HCT116 (cell line): ENCODE data around the gene FAM171A1. TPM values are rescaled to one million over a fixed set of nuclear protein-coding genes. Genes with fewer than 3 reads are reported as not detected.

ENCODE experiments used
- ATAC-seq: fragments of 200-7000 bp; cut with Tn5 transposase; 2 replicates; pipeline ENCODE4 v1.9.1; 2020; ENCODE audit warnings: mild to moderate bottlenecking, moderate library complexity
- BruUV-seq: library from RNA; stranded (reverse); fragments of 400-500 nt; replicated peaks from 2 replicates; lab custom pipeline; 2021; lab: Mats Ljungman, UMichigan
- CTCF ChIA-PET: fragments of 300-600 bp; sonication (Branson Sonifier 250); formaldehyde crosslinking; loops from one replicate; lab custom pipeline; 2021; ENCODE audit warnings: antibody characterized with exemption; lab: Charles Lee
- POLR2A ChIA-PET: fragments of 300-600, 350-600 bp; sonication (Branson Sonifier 250); formaldehyde crosslinking; loops from one replicate; lab custom pipeline; 2021; ENCODE audit warnings: antibody characterized with exemption; lab: Charles Lee
- RAD21 ChIA-PET, 2 experiments: fragments of 300-600 bp; sonication (Branson Sonifier 250); formaldehyde crosslinking; loops; one replicate each; lab custom pipeline; 2023; ENCODE audit warnings: low total read pairs in 2 of 2; ENCODE audit not compliant: uncharacterized antibody in 2 of 2, unreplicated experiment in 2 of 2, low non-redundant PET in 1 of 2; lab: Charles Lee
- DNase-seq: peaks from one replicate; pipeline ENCODE4 v3.0.0-alpha.2; 2010; ENCODE audit warnings: low read depth, low spot score
- H2AFZ ChIP-seq: fragments of 200-600 bp; shearing (Covaris generic), sonication (generic); 2 replicates; pipeline ENCODE4 v1.6.1; 2017; ENCODE audit warnings: low read depth, mixed run types, mixed read lengths, antibody characterized with exemption, low read length; ENCODE audit not compliant: poor library complexity, severe bottlenecking
- H3K27ac ChIP-seq: 2 replicates; pipeline ENCODE4 v1.5.1; 2012; ENCODE audit warnings: low read depth, low read length
- H3K27me3 ChIP-seq: fragments of 200-600 bp; sonication (generic); 2 replicates; pipeline ENCODE4 v1.6.1; 2016; ENCODE audit warnings: mixed run types, low read length, mixed read lengths; ENCODE audit not compliant: insufficient read depth
- H3K36me3 ChIP-seq, 2 experiments: fragments of 200-500 bp in 1 of 2; fragments of 200-600 bp in 1 of 2; sonication (Bioruptor generic) in 1 of 2; sonication (generic) in 1 of 2; 2 replicates each; pipeline versions ENCODE4 v1.5.1 to v1.6.1; 2014 to 2016; ENCODE audit warnings: low read length in 2 of 2, inconsistent platforms in 1 of 2, mixed read lengths in 1 of 2, mixed run types in 1 of 2; ENCODE audit not compliant: insufficient read depth in 2 of 2, control insufficient read depth in 1 of 2
- H3K4me1 ChIP-seq, 2 experiments: fragments of 200-600 bp in 1 of 2; sonication (generic) in 1 of 2; 2 replicates each; pipeline versions ENCODE4 v1.5.1 to v1.6.1; 2012 to 2017; ENCODE audit warnings: low read length in 2 of 2, inconsistent platforms in 1 of 2, mild to moderate bottlenecking in 1 of 2, mixed read lengths in 1 of 2, mixed run types in 1 of 2, moderate library complexity in 1 of 2; ENCODE audit not compliant: insufficient read depth in 2 of 2, control insufficient read depth in 1 of 2
- H3K4me2 ChIP-seq: fragments of 200-600 bp; sonication (generic); 2 replicates; pipeline ENCODE4 v1.6.1; 2017; ENCODE audit warnings: mixed run types, low read length, mixed read lengths
- H3K4me3 ChIP-seq, 2 experiments: fragments of 200-600 bp in 1 of 2; sonication (generic) in 1 of 2; replicated peaks in 1 of 2; 2 replicates each; pipeline ENCODE4 v1.5.1; 2011 to 2016; ENCODE audit warnings: low read length in 2 of 2, control low read depth in 1 of 2, low read depth in 1 of 2, mild to moderate bottlenecking in 1 of 2, mixed read lengths in 1 of 2, mixed run types in 1 of 2
- H3K79me2 ChIP-seq: fragments of 200-600 bp; sonication (generic); 2 replicates; pipeline ENCODE4 v1.6.1; 2017; ENCODE audit warnings: mild to moderate bottlenecking, mixed run types, low read length, moderate library complexity, mixed read lengths; ENCODE audit not compliant: insufficient read depth
- H3K9ac ChIP-seq: fragments of 200-600 bp; sonication (generic); 2 replicates; pipeline ENCODE4 v1.6.1; 2016; ENCODE audit warnings: low read length, mixed read lengths
- H3K9me2 ChIP-seq: fragments of 200-600 bp; sonication (generic), shearing (Covaris generic); 2 replicates; pipeline ENCODE4 v1.6.1; 2017; ENCODE audit warnings: mixed run types, mild to moderate bottlenecking, moderate library complexity; ENCODE audit not compliant: insufficient read depth
- H3K9me3 ChIP-seq, 2 experiments: fragments of 200-500 bp in 1 of 2; fragments of 200-600 bp in 1 of 2; sonication (Bioruptor generic) in 1 of 2; sonication (generic) in 1 of 2; 2 replicates each; pipeline ENCODE4 v1.6.1; 2014 to 2017; ENCODE audit warnings: low read length in 2 of 2, mixed read lengths in 2 of 2, inconsistent platforms in 1 of 2, low read depth in 1 of 2, mild to moderate bottlenecking in 1 of 2, mixed run types in 1 of 2, moderate library complexity in 1 of 2; ENCODE audit not compliant: control insufficient read depth in 1 of 2, insufficient read depth in 1 of 2
- H4K20me1 ChIP-seq: fragments of 200-600 bp; sonication (generic), shearing (Covaris generic); 2 replicates; pipeline ENCODE4 v1.6.1; 2017; ENCODE audit warnings: mixed run types, mild to moderate bottlenecking, moderate library complexity; ENCODE audit not compliant: insufficient read depth
- ATF3 ChIP-seq: IDR thresholded peaks from 2 replicates; pipeline ENCODE4 v1.6.1; 2012
- CBX3 ChIP-seq: IDR thresholded peaks from 2 replicates; pipeline ENCODE4 v1.6.1; 2012; ENCODE audit warnings: low read depth
- CTCF ChIP-seq, 3 experiments: fragments of 200-600 bp in 1 of 3; sonication (generic) in 1 of 3; IDR thresholded peaks in 2 of 3; conservative IDR thresholded peaks in 1 of 3; 2 replicates each; pipeline ENCODE4 v1.5.1; 2012 to 2017; ENCODE audit warnings: low read depth in 2 of 3, low read length in 2 of 3, antibody characterized with exemption in 1 of 3, borderline replicate concordance in 1 of 3, control low read depth in 1 of 3, mild to moderate bottlenecking in 1 of 3, mixed read lengths in 1 of 3, mixed run types in 1 of 3, moderate library complexity in 1 of 3; ENCODE audit not compliant: insufficient read depth in 1 of 3
- EGR1 ChIP-seq: IDR thresholded peaks from 2 replicates; pipeline ENCODE4 v1.6.1; 2012; ENCODE audit warnings: low read depth
- ELF1 ChIP-seq: IDR thresholded peaks from 2 replicates; pipeline ENCODE4 v1.6.1; 2012; ENCODE audit warnings: low read depth, borderline replicate concordance
- EZH2 ChIP-seq: fragments of 200-600 bp; sonication (generic); IDR thresholded peaks from 2 replicates; pipeline ENCODE4 v1.6.1; 2017; ENCODE audit warnings: antibody characterized with exemption, mixed run types
- EZH2phosphoT487 ChIP-seq: fragments of 200-600 bp; IDR thresholded peaks from 2 replicates; pipeline ENCODE4 v1.6.1; 2018; ENCODE audit warnings: antibody characterized with exemption, borderline replicate concordance
- MAX ChIP-seq: IDR thresholded peaks from 2 replicates; pipeline ENCODE4 v1.6.1; 2012
- POLR2A ChIP-seq: IDR thresholded peaks from 2 replicates; pipeline ENCODE4 v1.7.0; 2011; ENCODE audit warnings: borderline replicate concordance; ENCODE audit not compliant: insufficient read depth, insufficient read length; ENCODE audit errors: extremely low read depth
- POLR2AphosphoS5 ChIP-seq: IDR thresholded peaks from 2 replicates; pipeline ENCODE4 v1.6.1; 2011; ENCODE audit warnings: mild to moderate bottlenecking, low read depth, low read length, moderate library complexity
- RAD21 ChIP-seq: IDR thresholded peaks from 2 replicates; pipeline ENCODE4 v1.6.1; 2012; ENCODE audit warnings: low read depth, mild to moderate bottlenecking
- REST ChIP-seq: IDR thresholded peaks from 2 replicates; pipeline ENCODE4 v1.6.1; 2012; ENCODE audit warnings: low read depth
- SP1 ChIP-seq: IDR thresholded peaks from 2 replicates; pipeline ENCODE4 v1.6.1; 2012; ENCODE audit warnings: low read depth
- SRF ChIP-seq: IDR thresholded peaks from 2 replicates; pipeline ENCODE4 v1.6.1; 2012; ENCODE audit warnings: low read depth
- TCF7L2 ChIP-seq: IDR thresholded peaks from 2 replicates; pipeline ENCODE4 v1.7.0; 2011; ENCODE audit warnings: borderline replicate concordance, inconsistent platforms; ENCODE audit not compliant: insufficient read depth, insufficient read length; ENCODE audit errors: extremely low read depth
- YY1 ChIP-seq: IDR thresholded peaks from 2 replicates; pipeline ENCODE4 v1.6.1; 2011; ENCODE audit warnings: low read length, low read depth, moderate library complexity, mild to moderate bottlenecking; ENCODE audit not compliant: insufficient replicate concordance; ENCODE audit errors: extremely low read depth
- ZBTB33 ChIP-seq: IDR thresholded peaks from 2 replicates; pipeline ENCODE4 v1.6.1; 2011; ENCODE audit warnings: mild to moderate bottlenecking, low read length, moderate library complexity; ENCODE audit not compliant: insufficient replicate concordance; ENCODE audit errors: extremely low read depth
- ZFX ChIP-seq: fragments of 450-650 bp; IDR thresholded peaks from 2 replicates; pipeline ENCODE4 v1.6.1; 2017
- intact Hi-C: fragments of 100-400 bp; cut with micrococcal nuclease; formaldehyde crosslinking; loops from 2 replicates; pipeline ENCODE4 v1.10.0; 2022
- total RNA-seq: library from RNA; stranded (reverse); gene quantifications from one replicate; pipeline ENCODE4 v1.2.1, GENCODE V29; 2021; ENCODE audit not compliant: unreplicated experiment

The FAM171A1 gene
- total RNA-seq, 1 experiment from 2014 or later, result 32.5 TPM

- DNase-seq, result no peak
- no peaks in the 10 kb centered on the region for H3K9me2 ChIP-seq
- CTCF ChIA-PET, result no interaction called here
- H3K36me3 ChIP-seq, result no peaks in the 10 kb centered on the region
- RAD21 ChIA-PET, result no interaction called here
- no peak overlapping the region for H3K27ac ChIP-seq
- H3K9ac ChIP-seq, result no peak overlapping the region
- H3K4me2 ChIP-seq, result no peak overlapping the region
- H3K4me3 ChIP-seq, result no peak overlapping the region
- no peak for ATAC-seq
- peaks cover 38% of the 10 kb centered on the region for H3K79me2 ChIP-seq
- peaks cover 16 to 22% of the 10 kb centered on the region in 2 experiments for H3K4me1 ChIP-seq
- H3K27me3 ChIP-seq, result no peaks in the 10 kb centered on the region
- TF ChIP-seq MAX (no peak), POLR2AphosphoS5 (no peak), EZH2 (no peak), ATF3 (no peak), YY1 (no peak), CBX3 (no peak), RAD21 (no peak), ZBTB33 (no peak), CTCF (IDR thresholded peaks at IDR 0.05 in 2 of 3, conservative IDR thresholded peaks at IDR 0.05 in 1 of 3; ENCODE audit: borderline replicate concordance in 1 of 3, insufficient read depth in 1 of 3, low read depth in 2 of 3, low read length in 2 of 3) (no peak), SP1 (no peak), EZH2phosphoT487 (no peak), TCF7L2 (no peak), SRF (no peak), ELF1 (no peak), ZFX (no peak), POLR2A (no peak), REST (no peak), EGR1 (no peak)
- no TSS peak for BruUV-seq
- H2AFZ ChIP-seq, result no peak overlapping the region
- no peaks in the 10 kb centered on the region for H4K20me1 ChIP-seq
- intact Hi-C loops, result no loop called here
- no peaks in the 10 kb centered on the region for H3K9me3 ChIP-seq
- POLR2A ChIA-PET, result no interaction called here
Measured at GRCh38 chr10:15321431-15322341, 49.4 kb downstream of the FAM171A1 start.
